Stomach (tissue), 9 donors: ENCODE measurements around the gene AJM1. TPM values are rescaled to one million over a fixed set of nuclear protein-coding genes. Genes with fewer than 3 reads are reported as not detected.

Experiments used
- DNase-seq, 2 donors: peaks; one replicate each; pipeline versions ENCODE4 v3.0.0 to v3.0.0-alpha.2; 2013 to 2019
- H3K27ac ChIP-seq, 5 donors: fragments of 200-600 bp in 4 of 5; sonication (generic) in 4 of 5; one replicate each; pipeline ENCODE4 v1.5.1; 2013 to 2019; ENCODE audit warnings: mild to moderate bottlenecking in 1 of 5, moderate library complexity in 1 of 5
- H3K27me3 ChIP-seq, 3 donors: fragments of 200-600 bp; sonication (generic); one replicate each; pipeline ENCODE4 v1.5.1; 2017 to 2019; ENCODE audit warnings: mixed run types in 1 of 3
- H3K36me3 ChIP-seq, 4 donors: fragments of 200-600 bp; sonication (generic); 1 replicate in 3 of 4; 2 replicates in 1 of 4; pipeline ENCODE4 v1.5.1; 2016 to 2019
- H3K4me1 ChIP-seq, 4 donors: fragments of 200-600 bp; sonication (generic); one replicate each; pipeline ENCODE4 v1.5.1; 2016 to 2019
- H3K4me3 ChIP-seq, 4 donors: fragments of 200-600 bp; sonication (generic) in 3 of 4; one replicate each; pipeline ENCODE4 v1.5.1; 2016 to 2019; ENCODE audit warnings: mild to moderate bottlenecking in 1 of 4
- H3K9me3 ChIP-seq, 4 donors: fragments of 200-600 bp; sonication (generic); one replicate each; pipeline ENCODE4 v1.5.1; 2016 to 2019
- CTCF ChIP-seq, 7 experiments: fragments of 450-650 bp in 4 of 7; fragments of 200-600 bp in 3 of 7; sonication (generic) in 3 of 7; IDR thresholded peaks; one replicate each; pipeline ENCODE4 v1.5.1; 2016 to 2019; ENCODE audit warnings: antibody characterized with exemption in 7 of 7, control low read depth in 2 of 7, mild to moderate bottlenecking in 1 of 7
- EP300 ChIP-seq: sonication (generic); formaldehyde crosslinking; IDR thresholded peaks from one replicate; pipeline ENCODE4 v1.6.1; 2017; ENCODE audit warnings: antibody characterized with exemption
- POLR2A ChIP-seq, 4 donors: fragments of 450-650 bp; IDR thresholded peaks; one replicate each; pipeline ENCODE4 v1.6.1; 2016; ENCODE audit warnings: antibody characterized with exemption in 4 of 4, control low read depth in 2 of 4, mild to moderate bottlenecking in 1 of 4, moderate library complexity in 1 of 4
- POLR2AphosphoS5 ChIP-seq, 3 donors: sonication (generic); formaldehyde crosslinking; IDR thresholded peaks; one replicate each; pipeline ENCODE4 v1.6.1; 2016; ENCODE audit warnings: antibody characterized with exemption in 3 of 3
- WGBS, 5 donors: extraction: QIAGEN DNeasy Blood & Tissue Kit in 3 of 5; methylation state at CpG; one replicate each; pipeline versions ENCODE4 v1.1.5 to v1.1.7; 2013 to 2018; 5-methylcytosine and 5-hydroxymethylcytosine counted together
- intact Hi-C: fragments of 100-400 bp; cut with DNase I; formaldehyde crosslinking; loops from one replicate; pipeline ENCODE4 v1.15.1; 2023; ENCODE audit warnings: low total_unique reads
- polyA plus RNA-seq, 3 donors: library from polyadenylated mRNA; stranded (reverse); fragments of 200-250 nt; gene quantifications; one replicate each; pipeline ENCODE4 v1.2.3, GENCODE V29; 2013
- total RNA-seq, 5 donors: library from RNA; depleted of rRNA; stranded (reverse); fragments of >200 nt; gene quantifications; one replicate each; pipeline versions ENCODE4 v1.1.0 to v1.2.3, GENCODE V29; 2014 to 2016
- donor health status: healthy with polysubstance abuse.
- donor health status: Bipolar disorder and iron deficiency.
- donor health status: healthy.

Gene AJM1
- total and polyA plus RNA-seq, 8 donors: 0.46 to 37.4 (median 2.6) TPM

- no peak overlapping the region for H3K4me3 ChIP-seq
- no peak for DNase-seq
- H3K4me1 ChIP-seq: peaks cover 64 to 89% (median 87%) of the 10 kb centered on the region in 4 donors
- WGBS, 5 donors: 9 to 19% (median 11%) methylated on average over 20 to 88 of the region's 88 CpGs
- no peak overlapping the region for H3K27ac ChIP-seq
- intact Hi-C loops: no loop called here
- H3K27me3 ChIP-seq: peaks cover 12 to 62% (median 41%) of the 10 kb centered on the region in 3 donors
- H3K9me3 ChIP-seq: no peaks in the 10 kb centered on the region
- TF ChIP-seq CTCF (IDR thresholded peaks at IDR 0.05): no peak
- no peak for TF ChIP-seq POLR2A (IDR thresholded peaks at IDR 0.05)
- TF ChIP-seq POLR2AphosphoS5 (IDR thresholded peaks at IDR 0.05): no peak
- no peak for TF ChIP-seq EP300
- H3K36me3 ChIP-seq: peaks cover 0 to 9% (median 7%) of the 10 kb centered on the region in 4 donors
Measured at GRCh38 chr9:136844761-136845464, 2.6 kb downstream of the AJM1 start.

- H3K36me3 ChIP-seq: peaks cover 0 to 4% (median 3%) of the 10 kb centered on the region in 4 donors
- H3K4me3 ChIP-seq: no peak overlapping the region
- H3K27me3 ChIP-seq: peaks cover 12 to 62% (median 41%) of the 10 kb centered on the region in 3 donors
- no peak overlapping the region for H3K27ac ChIP-seq
- TF ChIP-seq POLR2A (IDR thresholded peaks at IDR 0.05) (no peak), POLR2AphosphoS5 (IDR thresholded peaks at IDR 0.05) (no peak), EP300 (no peak), CTCF (IDR thresholded peaks at IDR 0.05) (no peak)
- whole genome bisulfite sequencing, 5 donors: 16 to 26% (median 21%) methylated on average over 18 to 102 of the region's 102 CpGs
- intact Hi-C loops: no loop called here
- H3K9me3 ChIP-seq: no peaks in the 10 kb centered on the region
- peaks cover 71 to 89% (median 88%) of the 10 kb centered on the region in 4 donors for H3K4me1 ChIP-seq
- no peak for DNase-seq
Measured at GRCh38 chr9:136845465-136846260, 3.4 kb downstream of the AJM1 start.

- Histone ChIP-seq H3K4me1 (peaks cover 63 to 89% (median 87%) of the 10 kb centered on the region in 4 donors), H3K27ac (no peak overlapping the region), H3K27me3 (peaks cover 12 to 62% (median 41%) of the 10 kb centered on the region in 3 donors), H3K36me3 (peaks cover 6 to 12% (median 10%) of the 10 kb centered on the region in 4 donors), H3K9me3 (no peaks in the 10 kb centered on the region), H3K4me3 (peak overlapping the region; percentile 55 to 85 (median 61))
- DNase-seq: no peak
- WGBS, 5 donors: 4 to 7% (median 5%) methylated on average over 11 to 98 of the region's 98 CpGs
- no peak for TF ChIP-seq POLR2AphosphoS5 (IDR thresholded peaks at IDR 0.05)
- TF ChIP-seq EP300: no peak
- TF ChIP-seq POLR2A (IDR thresholded peaks at IDR 0.05): no peak
- intact Hi-C loops: no loop called here
Measured at GRCh38 chr9:136846376-136847087, 4.3 kb downstream of the AJM1 start.

GRCh38 chr9:136847088-136847825 is 5.0 kb downstream of the AJM1 start:
- Histone ChIP-seq H3K4me1 (peaks cover 56 to 88% (median 87%) of the 10 kb centered on the region in 4 donors), H3K4me3 (peak overlapping the region; percentile 55 to 85 (median 61)), H3K27me3 (peaks cover 12 to 62% (median 41%) of the 10 kb centered on the region in 3 donors), H3K9me3 (no peaks in the 10 kb centered on the region), H3K36me3 (peaks cover 8 to 12% (median 10%) of the 10 kb centered on the region in 4 donors), H3K27ac (peak overlapping the region; percentile 85 to 99 (median 92))
- no peak for TF ChIP-seq EP300
- no peak for TF ChIP-seq CTCF (IDR thresholded peaks at IDR 0.05)
- TF ChIP-seq POLR2AphosphoS5 (IDR thresholded peaks at IDR 0.05): no peak
- TF ChIP-seq POLR2A (IDR thresholded peaks at IDR 0.05): no peak
- 1 to 4% (median 2%) methylated on average over 17 to 72 of the region's 75 CpGs for WGBS, 5 donors
- DNase-seq: peak; percentile 65 to 91
- intact Hi-C loops: no loop called here
